Heart left ventricle (tissue), 16 donors: ENCODE measurements around the gene ETV7. TPM values are rescaled to one million over a fixed set of nuclear protein-coding genes. Genes with fewer than 3 reads are reported as not detected.

ENCODE experiments used
- ATAC-seq, 4 donors: fragments of 200-7000 bp; cut with Tn5 transposase; one replicate each; pipeline ENCODE4 v1.9.1; 2020 to 2022; ENCODE audit warnings: moderate library complexity in 4 of 4, mild to moderate bottlenecking in 3 of 4, moderate number of reproducible peaks in 1 of 4
- DNase-seq, 5 donors: peaks; one replicate each; pipeline ENCODE4 v3.0.0-alpha.2; 2020
- H3K27ac ChIP-seq, 12 donors: fragments of 200-600 bp; sonication (generic) in 4 of 12; one replicate each; pipeline versions ENCODE4 v1.5.0 to v1.8.0; 2016 to 2022; ENCODE audit warnings: mild to moderate bottlenecking in 2 of 12
- H3K27me3 ChIP-seq, 9 donors: fragments of 200-600 bp; sonication (generic) in 2 of 9; one replicate each; pipeline versions ENCODE4 v1.5.1 to v1.8.0; 2016 to 2022; ENCODE audit warnings: mild to moderate bottlenecking in 3 of 9
- H3K36me3 ChIP-seq, 9 donors: fragments of 200-600 bp; sonication (generic) in 2 of 9; one replicate each; pipeline versions ENCODE4 v1.5.0 to v1.8.0; 2018 to 2022; ENCODE audit warnings: mild to moderate bottlenecking in 2 of 9
- H3K4me1 ChIP-seq, 12 donors: fragments of 200-600 bp; sonication (generic) in 4 of 12; one replicate each; pipeline versions ENCODE4 v1.5.0 to v1.8.0; 2016 to 2022; ENCODE audit warnings: mild to moderate bottlenecking in 3 of 12
- H3K4me3 ChIP-seq, 12 donors: fragments of 200-600 bp; sonication (generic) in 4 of 12; one replicate each; pipeline versions ENCODE4 v1.5.0 to v1.8.0; 2017 to 2022; ENCODE audit warnings: mild to moderate bottlenecking in 9 of 12, moderate library complexity in 4 of 12
- H3K9me3 ChIP-seq, 12 donors: fragments of 200-600 bp; sonication (generic) in 4 of 12; one replicate each; pipeline versions ENCODE4 v1.5.0 to v1.8.0; 2016 to 2022; ENCODE audit warnings: mild to moderate bottlenecking in 1 of 12
- POLR2A ChIP-seq, 2 donors: fragments of 450-650 bp; IDR thresholded peaks; one replicate each; pipeline ENCODE4 v1.6.1; 2017; ENCODE audit warnings: antibody characterized with exemption in 2 of 2, mild to moderate bottlenecking in 2 of 2, moderate library complexity in 2 of 2
- WGBS, 4 donors: extraction: QIAGEN DNeasy Blood & Tissue Kit in 2 of 4; methylation state at CpG; one replicate each; pipeline versions ENCODE4 v1.1.5 to v1.1.7; 2013 to 2018; 5-methylcytosine and 5-hydroxymethylcytosine counted together
- intact Hi-C, 10 donors: fragments of 100-400 bp; cut with DNase I; formaldehyde crosslinking; loops; one replicate each; pipeline versions ENCODE4 v1.11.1 to v1.14.2; 2022
- polyA plus RNA-seq, 2 donors: library from polyadenylated mRNA; stranded (reverse); fragments of 200-250 nt; gene quantifications; one replicate each; pipeline ENCODE4 v1.2.3, GENCODE V29; 2013
- total RNA-seq, 9 donors: library from RNA; depleted of rRNA in 2 of 9; stranded (reverse); fragments of >200 nt in 2 of 9; fragmentation: NEBNext Ultra II Directional in 3 of 9; extraction: Animal tissue kit (Norgen Biotek cat#: 25700) in 3 of 9; gene quantifications; one replicate each; pipeline versions ENCODE4 v1.1.0 to v1.2.4, GENCODE V29; 2016 to 2023
- TF ChIP-seq, protein P1 (sequence below), 12 donors: fragments of 200-600 bp; sonication (generic) in 4 of 12; IDR thresholded peaks; one replicate each; pipeline versions ENCODE4 v1.5.0 to v1.8.0; 2018 to 2022; ENCODE audit warnings: antibody characterized with exemption in 12 of 12, mild to moderate bottlenecking in 5 of 12
- donor health status: ischemic (EF 13 %, LVEDD 7.1; RV severe dilation, severe dysfunction).
- donor health status: healthy with polysubstance abuse.
- donor health status: DM: no; HTN: yes; CAD: no.
- donor health status: DM: no; HTN: no; CAD: no.
- donor health status: ischemic (EF 25% LVEDD 6.9; RV normal size, moderate dysfunction).
- donor health status: ischemic (EF 25% LVEDD 5.7; RV mildly dilated, moderate dysfunction).
- donor health status: healthy.
- donor health status: DM: yes; HTN: yes; CAD: no.
- donor health status: ischemic (EF 35%, LVEDD 5.7; RV mildly dilated, moderate dysfunction).
- donor health status: nonischemic (EF 11% LVEDD 7.7; RV severe dilation, severe dysfunction).
- donor health status: DM: yes; HTN: yes; CAD: no.
- donor health status: PGD.
- donor health status: ischemic (EF 29% LVEDD 5.4; RV normal size, mild dysfunction).
- donor health status: nonischemic (EF 23%, LVEDD 6.1; RV moderate dilation, normal function).

ETV7 gene
- total and polyA plus RNA-seq, 11 donors, result 0.06 to 5.1 (median 0.31) TPM; not detected in 5

DNA sequence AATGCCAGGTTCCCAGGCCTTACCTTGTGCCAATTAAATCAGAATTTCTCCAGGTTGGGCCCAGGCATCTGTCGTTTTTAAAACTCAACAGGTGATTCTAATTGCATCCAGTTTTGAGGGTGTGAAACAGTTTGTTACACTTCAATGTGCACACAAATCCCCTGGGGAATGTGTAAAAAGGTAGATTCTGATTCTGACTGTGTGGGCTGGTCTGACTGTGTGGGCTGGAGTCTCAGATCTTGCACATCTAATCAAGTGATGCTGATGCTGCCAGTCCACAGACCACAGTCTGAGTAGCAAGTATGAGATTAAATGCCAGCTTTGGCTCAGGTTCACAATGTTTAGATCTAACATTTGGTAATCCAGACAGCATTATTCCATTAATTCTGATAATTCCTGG is 12.5 kb upstream of the ETV7 start:
- Histone ChIP-seq H3K4me3 (no peak overlapping the region), H3K4me1 (no peaks in the 10 kb centered on the region), H3K27ac (no peak overlapping the region), H3K27me3 (no peaks in the 10 kb centered on the region), H3K36me3 (no peaks in the 10 kb centered on the region), H3K9me3 (peaks cover 0 to 4% (median 0%) of the 10 kb centered on the region in 12 donors)
- ATAC-seq (no peak), DNase-seq (no peak)
- 73 to 85% (median 78%) methylated on average over 1 of the region's 1 CpG for WGBS, 4 donors
- intact Hi-C loops, result no loop called here
- no peak for TF ChIP-seq POLR2A (IDR thresholded peaks at IDR 0.05)
- TF ChIP-seq, protein P1, sequence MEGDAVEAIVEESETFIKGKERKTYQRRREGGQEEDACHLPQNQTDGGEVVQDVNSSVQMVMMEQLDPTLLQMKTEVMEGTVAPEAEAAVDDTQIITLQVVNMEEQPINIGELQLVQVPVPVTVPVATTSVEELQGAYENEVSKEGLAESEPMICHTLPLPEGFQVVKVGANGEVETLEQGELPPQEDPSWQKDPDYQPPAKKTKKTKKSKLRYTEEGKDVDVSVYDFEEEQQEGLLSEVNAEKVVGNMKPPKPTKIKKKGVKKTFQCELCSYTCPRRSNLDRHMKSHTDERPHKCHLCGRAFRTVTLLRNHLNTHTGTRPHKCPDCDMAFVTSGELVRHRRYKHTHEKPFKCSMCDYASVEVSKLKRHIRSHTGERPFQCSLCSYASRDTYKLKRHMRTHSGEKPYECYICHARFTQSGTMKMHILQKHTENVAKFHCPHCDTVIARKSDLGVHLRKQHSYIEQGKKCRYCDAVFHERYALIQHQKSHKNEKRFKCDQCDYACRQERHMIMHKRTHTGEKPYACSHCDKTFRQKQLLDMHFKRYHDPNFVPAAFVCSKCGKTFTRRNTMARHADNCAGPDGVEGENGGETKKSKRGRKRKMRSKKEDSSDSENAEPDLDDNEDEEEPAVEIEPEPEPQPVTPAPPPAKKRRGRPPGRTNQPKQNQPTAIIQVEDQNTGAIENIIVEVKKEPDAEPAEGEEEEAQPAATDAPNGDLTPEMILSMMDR (IDR thresholded peaks at IDR 0.05), result no peak

DNA sequence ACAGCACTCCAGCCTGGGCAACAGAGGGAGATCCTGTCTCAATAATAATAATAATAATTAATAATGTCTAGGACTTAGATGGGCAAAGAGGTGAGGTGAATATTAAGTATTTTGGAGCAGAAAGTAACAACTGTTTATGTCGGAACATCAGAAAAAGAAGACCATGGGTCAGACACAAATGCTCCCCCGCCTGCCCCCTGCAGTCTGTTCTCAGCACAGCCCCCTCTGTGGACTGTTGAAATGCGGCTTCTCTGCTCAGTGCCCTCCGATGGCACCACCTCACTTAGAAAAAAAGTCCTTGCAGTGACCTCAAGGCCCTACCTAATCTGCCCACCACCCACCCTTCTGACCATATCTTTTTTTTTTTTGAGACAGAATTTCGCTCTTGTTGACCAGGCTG is 5.2 kb upstream of the ETV7 start:
- 84 to 94% (median 90%) methylated on average over 5 of the region's 5 CpGs for WGBS, 4 donors
- TF ChIP-seq, protein P1 (IDR thresholded peaks at IDR 0.05), result no peak
- TF ChIP-seq POLR2A (IDR thresholded peaks at IDR 0.05), result no peak
- H3K27ac ChIP-seq, result no peak overlapping the region
- ATAC-seq (no peak), DNase-seq (no peak)
- H3K36me3 ChIP-seq, result no peaks in the 10 kb centered on the region
- peaks cover 0 to 10% (median 5%) of the 10 kb centered on the region in 12 donors for H3K4me1 ChIP-seq
- peaks cover 0 to 5% (median 0%) of the 10 kb centered on the region in 9 donors for H3K27me3 ChIP-seq
- H3K4me3 ChIP-seq, result no peak overlapping the region
- H3K9me3 ChIP-seq, result no peaks in the 10 kb centered on the region
- intact Hi-C loops, result no loop called here

DNA sequence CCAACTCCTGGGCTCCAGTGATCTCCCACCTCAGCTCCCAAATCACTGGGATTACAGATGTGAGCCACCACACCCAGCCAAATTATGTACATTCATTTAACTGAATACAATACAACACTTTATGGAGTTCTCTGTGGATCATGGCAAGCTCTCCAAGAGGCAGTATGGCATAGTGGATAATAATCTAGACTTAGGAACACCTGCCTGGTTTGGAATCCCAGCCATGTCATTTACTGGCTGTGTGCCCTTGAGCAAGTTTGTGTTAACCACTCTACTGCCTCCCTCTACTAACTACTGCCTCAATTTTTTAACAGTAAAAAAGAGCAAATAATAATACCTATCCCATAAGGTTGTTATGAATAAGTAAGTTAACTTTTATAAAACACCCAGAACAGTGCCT is 1.9 kb upstream of the ETV7 start:
- Histone ChIP-seq H3K4me1 (peaks cover 0 to 32% (median 12%) of the 10 kb centered on the region in 12 donors), H3K36me3 (no peaks in the 10 kb centered on the region), H3K27ac (no peak overlapping the region), H3K4me3 (no peak overlapping the region), H3K27me3 (peaks cover 0 to 9% (median 0%) of the 10 kb centered on the region in 9 donors), H3K9me3 (no peaks in the 10 kb centered on the region)
- intact Hi-C loops, result no loop called here
- TF ChIP-seq, protein P1 (IDR thresholded peaks at IDR 0.05), result no peak
- no peak for TF ChIP-seq POLR2A (IDR thresholded peaks at IDR 0.05)
- no peak for DNase-seq
- ATAC-seq, result no peak

DNA sequence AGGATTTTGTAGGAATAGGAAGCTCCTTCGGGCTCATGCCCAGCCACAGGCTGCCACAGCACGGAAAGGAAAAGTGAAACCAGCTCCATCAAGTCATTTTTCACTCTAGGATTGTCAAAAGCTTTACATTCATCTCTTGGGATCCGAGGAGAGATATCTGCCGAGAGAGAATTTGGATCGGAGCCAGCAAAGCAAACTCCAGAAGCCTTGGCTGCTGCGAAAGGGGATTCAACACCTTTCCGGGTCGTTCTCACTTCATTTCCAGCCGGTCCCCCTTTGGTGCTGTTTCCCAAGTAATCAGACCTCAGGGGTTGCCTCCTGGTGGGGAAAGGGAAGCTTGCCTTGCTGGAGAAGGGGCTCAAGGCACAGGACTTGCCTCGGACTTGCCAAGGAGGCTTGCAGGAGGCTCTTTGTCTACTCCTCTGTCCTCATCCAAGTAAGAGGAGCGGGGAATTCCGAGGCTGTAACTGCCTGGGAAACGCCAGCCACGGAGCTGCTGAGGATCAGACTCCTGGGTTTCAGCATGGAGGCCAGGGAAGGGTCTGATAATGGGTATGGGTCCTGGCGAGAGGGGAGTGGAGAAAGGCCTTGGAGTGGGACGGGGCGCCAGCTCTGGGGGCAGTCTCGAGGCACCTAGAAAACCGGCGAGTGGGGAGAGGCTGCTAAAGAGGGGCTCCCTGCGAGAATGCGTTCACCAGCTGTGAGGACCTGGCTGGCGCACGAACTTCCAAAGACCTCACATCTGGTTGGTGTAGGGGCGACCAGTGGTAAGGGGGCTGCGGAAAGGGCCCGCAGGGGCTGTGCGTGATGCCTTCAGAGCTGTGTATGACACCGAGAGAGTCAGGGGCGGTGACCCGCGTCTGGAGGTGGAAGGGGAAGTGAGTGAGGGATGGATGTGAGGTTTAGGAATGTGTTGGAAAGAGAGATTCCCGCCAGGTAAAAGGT is 702 bp downstream of the ETV7 start:
- no peak for TF ChIP-seq POLR2A (IDR thresholded peaks at IDR 0.05)
- TF ChIP-seq, protein P1 (IDR thresholded peaks at IDR 0.05), result peak in 1 of 12 donors; percentile 12
- H3K9me3 ChIP-seq, result no peaks in the 10 kb centered on the region
- peak; percentile 19 to 68 (median 56) for ATAC-seq
- H3K27me3 ChIP-seq, result peaks cover 0 to 9% (median 0%) of the 10 kb centered on the region in 9 donors
- peaks cover 0 to 36% (median 12%) of the 10 kb centered on the region in 12 donors for H3K4me1 ChIP-seq
- H3K4me3 ChIP-seq, result peak overlapping the region; percentile 50 to 79 (median 60)
- intact Hi-C loops, result no loop called here
- 1 to 2% (median 1%) methylated on average over 32 to 33 of the region's 33 CpGs for WGBS, 4 donors
- peak in 1 of 5 donors; percentile 16 for DNase-seq
- H3K36me3 ChIP-seq, result peaks cover 0 to 8% (median 0%) of the 10 kb centered on the region in 9 donors
- peak overlapping the region in 5 of 12 donors; percentile 10 to 81 (median 43) for H3K27ac ChIP-seq
